Trophoblast cell (in vitro differentiated cells and primary cell): ENCODE results near the gene CISTR.
A peak's percentile ranks its signal among the peaks of the same experiment; 100 is the strongest.
"Not testable (repeated sequence)": the region's sequence is repeated elsewhere in the genome, so short reads cannot be mapped to it uniquely, and the experiment has no call there.

ENCODE experiments used
- DNase-seq, 2 donors: peaks; one replicate each; pipeline ENCODE4 v3.0.0-alpha.2; 2016
- H2AFZ ChIP-seq: 2 replicates; pipeline ENCODE4 v1.6.1; 2013; ENCODE audit warnings: low read length, moderate library complexity, mild to moderate bottlenecking; ENCODE audit not compliant: insufficient read depth, poor library complexity
- H2AK5ac ChIP-seq: 2 replicates; pipeline ENCODE4 v1.6.1; 2013; ENCODE audit warnings: mild to moderate bottlenecking, low read length
- H2BK120ac ChIP-seq: 2 replicates; pipeline ENCODE4 v1.6.1; 2013; ENCODE audit warnings: low read length, mild to moderate bottlenecking, moderate library complexity; ENCODE audit not compliant: insufficient read depth, poor library complexity
- H2BK12ac ChIP-seq: 2 replicates; pipeline ENCODE4 v1.6.1; 2013; ENCODE audit warnings: mild to moderate bottlenecking, low read length, moderate library complexity
- H2BK5ac ChIP-seq: 2 replicates; pipeline ENCODE4 v1.6.1; 2013; ENCODE audit warnings: low read length, low read depth, moderate library complexity, mild to moderate bottlenecking; ENCODE audit not compliant: poor library complexity
- H3K14ac ChIP-seq: 2 replicates; pipeline ENCODE4 v1.6.1; 2013; ENCODE audit warnings: mild to moderate bottlenecking, low read length
- H3K18ac ChIP-seq: 2 replicates; pipeline ENCODE4 v1.6.1; 2013; ENCODE audit warnings: mild to moderate bottlenecking, low read length
- H3K23ac ChIP-seq: 2 replicates; pipeline ENCODE4 v1.6.1; 2013; ENCODE audit warnings: low read length
- H3K27ac ChIP-seq: 2 replicates; pipeline ENCODE4 v1.5.1; 2013; ENCODE audit warnings: low read depth, mild to moderate bottlenecking, inconsistent platforms, low read length, moderate library complexity
- H3K27me3 ChIP-seq: 2 replicates; pipeline ENCODE4 v1.6.1; 2013; ENCODE audit warnings: inconsistent platforms, mild to moderate bottlenecking, low read length, moderate library complexity; ENCODE audit not compliant: insufficient read depth
- H3K36me3 ChIP-seq, 2 experiments: 1 replicate in 1 of 2; 2 replicates in 1 of 2; pipeline ENCODE4 v1.6.1; 2013; ENCODE audit warnings: low read length in 2 of 2, mild to moderate bottlenecking in 2 of 2, moderate library complexity in 1 of 2; ENCODE audit not compliant: insufficient read depth in 2 of 2, control insufficient read depth in 1 of 2
- H3K4ac ChIP-seq: 2 replicates; pipeline ENCODE4 v1.6.1; 2013; ENCODE audit warnings: low read depth, mild to moderate bottlenecking, low read length, moderate library complexity
- H3K4me1 ChIP-seq, 2 experiments: 1 replicate in 1 of 2; 2 replicates in 1 of 2; pipeline ENCODE4 v1.6.1; 2013; ENCODE audit warnings: low read length in 2 of 2, mild to moderate bottlenecking in 2 of 2, moderate library complexity in 1 of 2; ENCODE audit not compliant: insufficient read depth in 2 of 2, control insufficient read depth in 1 of 2
- H3K4me2 ChIP-seq: 2 replicates; pipeline ENCODE4 v1.6.1; 2013; ENCODE audit warnings: inconsistent platforms, mild to moderate bottlenecking, low read length, moderate library complexity
- H3K4me3 ChIP-seq: 2 replicates; pipeline ENCODE4 v1.5.1; 2013; ENCODE audit warnings: mild to moderate bottlenecking, low read depth, low read length, inconsistent platforms
- H3K79me1 ChIP-seq: one replicate; pipeline ENCODE4 v1.6.1; 2013; ENCODE audit warnings: low read length
- H3K79me2 ChIP-seq: 2 replicates; pipeline ENCODE4 v1.6.1; 2013; ENCODE audit warnings: low read length, mild to moderate bottlenecking; ENCODE audit not compliant: control insufficient read depth, insufficient read depth, poor library complexity
- H3K9ac ChIP-seq: 2 replicates; pipeline ENCODE4 v1.6.1; 2013; ENCODE audit warnings: mild to moderate bottlenecking, low read length
- H3K9me3 ChIP-seq: 2 replicates; pipeline ENCODE4 v1.6.1; 2013; ENCODE audit warnings: low read depth, mild to moderate bottlenecking, control low read depth, inconsistent platforms, low read length; ENCODE audit not compliant: insufficient read depth
- H4K12ac ChIP-seq: 2 replicates; pipeline ENCODE4 v1.6.1; 2013; ENCODE audit warnings: low read depth, mild to moderate bottlenecking, low read length, moderate library complexity
- H4K8ac ChIP-seq: 2 replicates; pipeline ENCODE4 v1.6.1; 2013; ENCODE audit warnings: low read depth, mild to moderate bottlenecking, low read length, moderate library complexity
- H4K91ac ChIP-seq: one replicate; pipeline ENCODE4 v1.6.1; 2013; ENCODE audit warnings: low read depth, mild to moderate bottlenecking, low read length, moderate library complexity
- WGBS: extraction: QIAGEN DNeasy Blood & Tissue Kit; methylation state at CpG from one replicate; pipeline ENCODE4 v1.1.7; 2013; ENCODE audit warnings: missing lambda C conversion rate; ENCODE audit not compliant: insufficient read length, insufficient coverage; ENCODE audit errors: extremely low coverage; 5-methylcytosine and 5-hydroxymethylcytosine counted together

The CISTR gene

DNA sequence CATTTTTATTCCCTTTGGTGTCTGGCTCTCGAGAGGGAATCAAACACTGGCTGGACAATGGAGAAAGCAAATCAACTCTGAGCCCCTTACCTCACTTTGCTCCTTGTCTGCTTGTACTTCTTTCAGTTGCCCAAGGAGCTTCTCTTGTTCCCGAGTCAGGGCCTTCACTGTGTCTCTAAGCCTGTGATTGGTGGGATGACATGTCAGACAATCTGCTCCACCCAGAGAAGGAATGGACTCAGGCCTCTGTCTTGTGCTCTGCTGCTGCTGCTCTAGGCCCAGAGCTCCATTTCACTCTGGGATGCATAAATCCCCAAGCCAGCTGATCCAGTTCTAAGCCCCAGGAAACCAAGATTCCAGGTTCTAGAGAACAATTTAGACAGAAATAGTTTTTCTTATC is 32.1 kb downstream of the CISTR start:
- H3K79me1 ChIP-seq, result no peaks in the 10 kb centered on the region
- no CpG with 5 or more reads among the region's 2 CpGs for WGBS

GRCh38 chr12:53718567-53718966 is 33.2 kb downstream of the CISTR start:
- not testable (repeated sequence) for H4K12ac ChIP-seq, H3K27ac ChIP-seq, H2AFZ ChIP-seq, H4K91ac ChIP-seq, H3K9me3 ChIP-seq, H2BK12ac ChIP-seq, H3K4ac ChIP-seq, DNase-seq, H3K23ac ChIP-seq, H3K27me3 ChIP-seq, H3K4me3 ChIP-seq, H3K79me1 ChIP-seq, H3K14ac ChIP-seq, H3K18ac ChIP-seq, H2BK5ac ChIP-seq, H3K79me2 ChIP-seq, H2BK120ac ChIP-seq, H3K4me2 ChIP-seq, H3K4me1 ChIP-seq, H2AK5ac ChIP-seq, H3K9ac ChIP-seq, H4K8ac ChIP-seq
- no CpG with 5 or more reads among the region's 6 CpGs for WGBS
- peaks cover 34 to 46% of the 10 kb centered on the region in 2 experiments for H3K36me3 ChIP-seq

More for the DNA sequence above, 32.1 kb downstream of the CISTR start:
- Histone ChIP-seq H3K4ac (no peak overlapping the region), H4K12ac (no peak overlapping the region), H3K36me3 (peaks cover 29 to 42% of the 10 kb centered on the region in 2 experiments), H3K27me3 (no peaks in the 10 kb centered on the region), H2BK12ac (no peak overlapping the region), H3K4me1 (no peaks in the 10 kb centered on the region), H3K4me2 (no peak overlapping the region), H3K79me2 (no peaks in the 10 kb centered on the region), H2AFZ (no peak overlapping the region), H2BK120ac (no peak overlapping the region), H3K9ac (no peak overlapping the region), H4K8ac (no peak overlapping the region), H3K23ac (no peak overlapping the region), H3K4me3 (no peak overlapping the region), H3K14ac (no peak overlapping the region), H2AK5ac (no peak overlapping the region), H3K27ac (no peak overlapping the region), H3K18ac (no peak overlapping the region), H3K9me3 (no peaks in the 10 kb centered on the region), H4K91ac (no peak overlapping the region), H2BK5ac (no peak overlapping the region)
- DNase-seq, result peak in 1 of 2 donors; percentile 25

DNA sequence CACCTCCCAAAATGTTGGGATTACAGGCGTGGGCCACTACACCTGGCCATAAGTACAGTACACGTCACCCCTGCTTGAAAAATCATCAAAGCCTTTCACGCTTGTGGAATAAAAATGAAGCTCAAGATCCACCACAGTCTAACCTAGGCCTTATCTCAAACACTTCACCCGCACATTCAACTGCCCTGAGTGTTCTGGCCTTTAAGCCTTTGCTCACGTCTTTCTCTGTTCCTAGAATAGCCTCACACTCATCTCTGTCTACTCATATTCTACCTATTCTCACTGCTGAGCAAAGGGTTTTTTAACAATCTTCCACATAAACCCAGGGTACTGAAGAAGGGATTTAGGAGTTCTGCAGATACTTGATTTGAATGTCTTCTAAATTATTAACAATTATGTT is 34.5 kb downstream of the CISTR start:
- no peak overlapping the region for H4K12ac ChIP-seq
- no CpG with 5 or more reads among the region's 5 CpGs for WGBS
- H4K8ac ChIP-seq, result no peak overlapping the region
- no peaks in the 10 kb centered on the region for H3K27me3 ChIP-seq
- H3K4me2 ChIP-seq, result no peak overlapping the region
- DNase-seq, result no peak
- H3K23ac ChIP-seq, result no peak overlapping the region
- no peak overlapping the region for H3K4me3 ChIP-seq
- no peak overlapping the region for H4K91ac ChIP-seq
- H2AFZ ChIP-seq, result no peak overlapping the region
- no peaks in the 10 kb centered on the region for H3K4me1 ChIP-seq
- no peak overlapping the region for H2BK12ac ChIP-seq
- H3K9me3 ChIP-seq, result no peaks in the 10 kb centered on the region
- no peak overlapping the region for H3K9ac ChIP-seq
- H2BK120ac ChIP-seq, result no peak overlapping the region
- no peaks in the 10 kb centered on the region for H3K79me1 ChIP-seq
- H3K18ac ChIP-seq, result no peak overlapping the region
- H3K14ac ChIP-seq, result no peak overlapping the region
- no peak overlapping the region for H3K4ac ChIP-seq
- H3K79me2 ChIP-seq, result no peaks in the 10 kb centered on the region
- no peak overlapping the region for H2BK5ac ChIP-seq
- no peak overlapping the region for H3K27ac ChIP-seq
- H3K36me3 ChIP-seq, result peaks cover 38 to 45% of the 10 kb centered on the region in 2 experiments
- no peak overlapping the region for H2AK5ac ChIP-seq

DNA sequence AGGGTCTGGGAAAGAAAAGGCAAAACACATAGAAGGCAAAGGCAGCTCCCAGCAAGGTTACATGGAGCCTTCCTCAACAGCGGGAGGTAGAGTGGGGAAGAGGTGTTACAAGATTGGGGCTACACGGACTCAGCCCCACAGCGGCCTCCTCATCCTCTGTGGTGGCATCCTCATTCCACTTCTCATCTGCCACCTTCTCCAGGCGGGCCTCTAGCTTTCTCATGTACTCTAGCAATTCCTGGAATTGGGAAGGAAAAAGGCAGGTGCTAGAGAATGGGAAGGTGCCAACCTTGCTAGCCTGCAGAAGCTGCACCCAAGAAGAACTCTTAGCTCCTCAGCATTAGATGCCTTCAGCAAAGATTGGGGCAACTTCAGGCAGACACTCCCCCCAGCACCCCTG is 37.8 kb downstream of the CISTR start:
- no peak overlapping the region for H3K4ac ChIP-seq
- no CpG with 5 or more reads among the region's 4 CpGs for WGBS
- H3K9ac ChIP-seq, result no peak overlapping the region
- H2BK12ac ChIP-seq, result no peak overlapping the region
- H3K79me2 ChIP-seq, result no peaks in the 10 kb centered on the region
- H3K4me1 ChIP-seq, result no peaks in the 10 kb centered on the region
- peaks cover 32 to 35% of the 10 kb centered on the region in 2 experiments for H3K36me3 ChIP-seq
- H3K18ac ChIP-seq, result no peak overlapping the region
- no peak overlapping the region for H2BK120ac ChIP-seq
- no peaks in the 10 kb centered on the region for H3K79me1 ChIP-seq
- no peak overlapping the region for H3K14ac ChIP-seq
- H4K91ac ChIP-seq, result no peak overlapping the region
- no peaks in the 10 kb centered on the region for H3K9me3 ChIP-seq
- H2AK5ac ChIP-seq, result no peak overlapping the region
- no peak overlapping the region for H3K4me3 ChIP-seq
- no peaks in the 10 kb centered on the region for H3K27me3 ChIP-seq
- H4K8ac ChIP-seq, result no peak overlapping the region
- H3K4me2 ChIP-seq, result no peak overlapping the region
- no peak overlapping the region for H4K12ac ChIP-seq
- H3K23ac ChIP-seq, result no peak overlapping the region
- DNase-seq, result no peak
- H3K27ac ChIP-seq, result no peak overlapping the region
- H2AFZ ChIP-seq, result no peak overlapping the region
- no peak overlapping the region for H2BK5ac ChIP-seq
